HEK293 (cell line): ENCODE results near the gene MAGI1.
A peak's percentile ranks its signal among the peaks of the same experiment; 100 is the strongest.

Source experiments
- GLI2 ChIP-seq: fragments of 450-650 bp; formaldehyde crosslinking; IDR thresholded peaks from 2 replicates; pipeline ENCODE4; 2017; ENCODE audit warnings: missing biosample characterization, missing genetic modification characterization, low read depth, borderline replicate concordance
- KLF1 ChIP-seq: fragments of 450-650 bp; formaldehyde crosslinking; IDR thresholded peaks from 2 replicates; pipeline ENCODE4 v1.5.1; 2016; ENCODE audit warnings: missing biosample characterization, missing genetic modification characterization
- KLF10 ChIP-seq: fragments of 450-650 bp; IDR thresholded peaks from 2 replicates; pipeline ENCODE4 v1.5.1; 2018; ENCODE audit warnings: missing biosample characterization, mild to moderate bottlenecking, missing genetic modification characterization
- KLF16 ChIP-seq: fragments of 450-650 bp; formaldehyde crosslinking; IDR thresholded peaks from 2 replicates; pipeline ENCODE4 v1.5.1; 2017; ENCODE audit warnings: missing biosample characterization, missing genetic modification characterization
- ZBTB17 ChIP-seq: fragments of 450-650 bp; formaldehyde crosslinking; IDR thresholded peaks from 2 replicates; pipeline ENCODE4 v1.5.1; 2016; ENCODE audit warnings: missing biosample characterization, missing genetic modification characterization
- ZBTB8A ChIP-seq: fragments of 450-650 bp; formaldehyde crosslinking; IDR thresholded peaks from 2 replicates; pipeline ENCODE4 v1.5.1; 2016; ENCODE audit warnings: missing biosample characterization, missing genetic modification characterization
- ZNF112 ChIP-seq: fragments of 450-650 bp; formaldehyde crosslinking; IDR thresholded peaks from 2 replicates; pipeline ENCODE4 v1.5.0; 2017; ENCODE audit warnings: missing biosample characterization, missing genetic modification characterization
- ZNF114 ChIP-seq: fragments of 450-650 bp; formaldehyde crosslinking; IDR thresholded peaks from 2 replicates; pipeline ENCODE4 v1.5.0; 2017; ENCODE audit warnings: missing biosample characterization, missing genetic modification characterization
- ZNF132 ChIP-seq: fragments of 450-650 bp; formaldehyde crosslinking; IDR thresholded peaks from 2 replicates; pipeline ENCODE4 v1.5.1; 2017; ENCODE audit warnings: missing biosample characterization, missing genetic modification characterization, borderline replicate concordance
- ZNF140 ChIP-seq: fragments of 450-650 bp; formaldehyde crosslinking; IDR thresholded peaks from 2 replicates; pipeline ENCODE4 v1.5.1; 2016; ENCODE audit warnings: missing biosample characterization, missing genetic modification characterization
- ZNF302 ChIP-seq: fragments of 450-650 bp; formaldehyde crosslinking; IDR thresholded peaks from 2 replicates; pipeline ENCODE4 v1.5.1; 2016; ENCODE audit warnings: missing biosample characterization, missing genetic modification characterization, low read depth
- ZNF350 ChIP-seq: fragments of 450-650 bp; formaldehyde crosslinking; IDR thresholded peaks from 2 replicates; pipeline ENCODE4 v1.5.0; 2017; ENCODE audit warnings: missing biosample characterization, mild to moderate bottlenecking, missing genetic modification characterization
- ZNF366 ChIP-seq: fragments of 450-650 bp; formaldehyde crosslinking; conservative IDR thresholded peaks from 2 replicates; pipeline ENCODE4 v1.5.1; 2016; ENCODE audit warnings: missing biosample characterization, missing genetic modification characterization
- ZNF423 ChIP-seq: fragments of 450-650 bp; formaldehyde crosslinking; IDR thresholded peaks from 2 replicates; pipeline ENCODE4 v1.5.1; 2016; ENCODE audit warnings: missing biosample characterization, missing genetic modification characterization
- ZNF501 ChIP-seq: fragments of 450-650 bp; formaldehyde crosslinking; IDR thresholded peaks from 2 replicates; pipeline ENCODE4 v1.5.1; 2016; ENCODE audit warnings: missing biosample characterization, missing genetic modification characterization
- ZNF514 ChIP-seq: fragments of 450-650 bp; formaldehyde crosslinking; IDR thresholded peaks from 2 replicates; pipeline ENCODE4 v1.5.1; 2016; ENCODE audit warnings: missing biosample characterization, missing genetic modification characterization
- ZNF560 ChIP-seq: fragments of 450-650 bp; formaldehyde crosslinking; IDR thresholded peaks from 2 replicates; pipeline ENCODE4 v1.5.1; 2017; ENCODE audit warnings: missing biosample characterization, missing genetic modification characterization, borderline replicate concordance
- ZNF600 ChIP-seq: fragments of 450-650 bp; formaldehyde crosslinking; IDR thresholded peaks from 2 replicates; pipeline ENCODE4 v1.5.1; 2016; ENCODE audit warnings: missing biosample characterization, missing genetic modification characterization
- ZNF664 ChIP-seq: fragments of 450-650 bp; formaldehyde crosslinking; IDR thresholded peaks from 2 replicates; pipeline ENCODE4 v1.5.1; 2016; ENCODE audit warnings: missing biosample characterization, missing genetic modification characterization
- ZNF701 ChIP-seq: fragments of 450-650 bp; formaldehyde crosslinking; IDR thresholded peaks from 2 replicates; pipeline ENCODE4 v1.5.1; 2016; ENCODE audit warnings: missing biosample characterization, missing genetic modification characterization
- ZNF791 ChIP-seq: fragments of 450-650 bp; formaldehyde crosslinking; IDR thresholded peaks from 2 replicates; pipeline ENCODE4 v1.5.1; 2016; ENCODE audit warnings: missing biosample characterization, missing genetic modification characterization
- TF ChIP-seq, protein P1 (sequence below): fragments of 450-650 bp; formaldehyde crosslinking; IDR thresholded peaks from 2 replicates; pipeline ENCODE4 v1.5.1; 2016; ENCODE audit warnings: missing biosample characterization, missing genetic modification characterization, low read depth
- TF ChIP-seq, protein P2 (sequence below): fragments of 450-650 bp; formaldehyde crosslinking; IDR thresholded peaks from 2 replicates; pipeline ENCODE4 v1.5.1; 2017; ENCODE audit warnings: missing biosample characterization, missing genetic modification characterization
- TF ChIP-seq, protein P3 (sequence below): fragments of 450-650 bp; formaldehyde crosslinking; IDR thresholded peaks from 2 replicates; pipeline ENCODE4 v1.5.1; 2017; ENCODE audit warnings: missing biosample characterization, missing genetic modification characterization
- TF ChIP-seq, protein P4 (sequence below): fragments of 450-650 bp; formaldehyde crosslinking; IDR thresholded peaks from 2 replicates; pipeline ENCODE4 v1.5.1; 2016; ENCODE audit warnings: missing biosample characterization, missing genetic modification characterization
- TF ChIP-seq, protein P5 (sequence below): fragments of 450-650 bp; formaldehyde crosslinking; IDR thresholded peaks from 2 replicates; pipeline ENCODE4 v1.5.1; 2016; ENCODE audit warnings: missing biosample characterization, missing genetic modification characterization
- TF ChIP-seq, protein P6 (sequence below): sonication (generic); formaldehyde crosslinking; IDR thresholded peaks from 2 replicates; pipeline ENCODE4 v1.8.1; 2022; ENCODE audit warnings: mild to moderate bottlenecking, moderate library complexity, missing genetic modification reagents
- TF ChIP-seq, protein P7 (sequence below): fragments of 450-650 bp; formaldehyde crosslinking; IDR thresholded peaks from 2 replicates; pipeline ENCODE4 v1.5.1; 2016; ENCODE audit warnings: missing biosample characterization, missing genetic modification characterization

The MAGI1 gene

DNA sequence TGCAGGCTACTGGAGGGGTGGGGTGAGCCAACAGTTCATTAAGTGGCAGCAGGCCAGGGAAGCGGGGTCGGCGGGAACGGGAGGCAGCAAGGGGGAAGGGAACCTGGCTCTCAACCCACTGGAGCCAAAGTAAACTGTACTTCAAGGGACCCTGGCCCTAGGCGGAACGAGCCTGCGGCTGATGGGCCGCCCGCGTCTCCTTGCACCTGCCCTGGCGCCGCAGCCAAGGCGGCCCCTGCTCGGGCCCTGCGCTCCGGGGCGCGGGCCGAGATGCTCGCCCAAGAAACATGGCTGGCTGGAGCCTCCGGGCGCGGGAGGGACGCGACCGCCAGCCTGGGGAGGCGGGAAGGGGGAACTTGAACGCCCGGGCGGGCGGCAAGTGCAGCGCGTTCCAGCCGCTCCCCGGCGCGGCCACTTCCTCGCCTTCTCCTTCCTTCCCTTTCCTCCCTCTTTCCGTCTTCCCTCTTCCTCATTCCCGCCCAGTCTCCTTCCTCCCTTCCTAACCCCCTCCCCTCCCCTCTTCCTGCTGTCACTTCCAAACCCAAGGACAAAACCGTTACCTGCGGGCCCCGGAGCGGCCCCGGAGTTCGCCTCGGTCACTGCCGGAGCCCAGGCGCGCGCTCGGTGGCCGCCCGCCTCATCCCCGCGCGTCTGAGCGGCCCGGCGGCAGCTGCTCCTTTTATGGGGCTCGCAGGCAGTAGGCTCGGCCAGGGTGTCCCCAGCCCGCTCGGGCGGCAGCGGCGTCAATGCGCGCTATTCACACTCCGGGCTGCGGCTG lies 489.7 kb downstream of the MAGI1 start (continued):
- TF ChIP-seq ZBTB17 (tag by site-specific recombination): no peak; the same call in 1 of the 2 replicates
- TF ChIP-seq, protein P1, sequence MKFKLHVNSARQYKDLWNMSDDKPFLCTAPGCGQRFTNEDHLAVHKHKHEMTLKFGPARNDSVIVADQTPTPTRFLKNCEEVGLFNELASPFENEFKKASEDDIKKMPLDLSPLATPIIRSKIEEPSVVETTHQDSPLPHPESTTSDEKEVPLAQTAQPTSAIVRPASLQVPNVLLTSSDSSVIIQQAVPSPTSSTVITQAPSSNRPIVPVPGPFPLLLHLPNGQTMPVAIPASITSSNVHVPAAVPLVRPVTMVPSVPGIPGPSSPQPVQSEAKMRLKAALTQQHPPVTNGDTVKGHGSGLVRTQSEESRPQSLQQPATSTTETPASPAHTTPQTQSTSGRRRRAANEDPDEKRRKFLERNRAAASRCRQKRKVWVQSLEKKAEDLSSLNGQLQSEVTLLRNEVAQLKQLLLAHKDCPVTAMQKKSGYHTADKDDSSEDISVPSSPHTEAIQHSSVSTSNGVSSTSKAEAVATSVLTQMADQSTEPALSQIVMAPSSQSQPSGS (tag by site-specific recombination): no peak
- TF ChIP-seq ZNF701 (tag by site-specific recombination): no peak
- no peak for TF ChIP-seq ZNF791 (tag by site-specific recombination)
- no peak for TF ChIP-seq ZNF350 (tag by site-specific recombination)
- TF ChIP-seq, protein P2, sequence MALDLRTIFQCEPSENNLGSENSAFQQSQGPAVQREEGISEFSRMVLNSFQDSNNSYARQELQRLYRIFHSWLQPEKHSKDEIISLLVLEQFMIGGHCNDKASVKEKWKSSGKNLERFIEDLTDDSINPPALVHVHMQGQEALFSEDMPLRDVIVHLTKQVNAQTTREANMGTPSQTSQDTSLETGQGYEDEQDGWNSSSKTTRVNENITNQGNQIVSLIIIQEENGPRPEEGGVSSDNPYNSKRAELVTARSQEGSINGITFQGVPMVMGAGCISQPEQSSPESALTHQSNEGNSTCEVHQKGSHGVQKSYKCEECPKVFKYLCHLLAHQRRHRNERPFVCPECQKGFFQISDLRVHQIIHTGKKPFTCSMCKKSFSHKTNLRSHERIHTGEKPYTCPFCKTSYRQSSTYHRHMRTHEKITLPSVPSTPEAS (tag by site-specific recombination): no peak
- no peak for TF ChIP-seq KLF10 (tag by site-specific recombination)
- no peak for TF ChIP-seq ZNF514 (tag by site-specific recombination)
- TF ChIP-seq GLI2: no peak
- TF ChIP-seq, protein P3, sequence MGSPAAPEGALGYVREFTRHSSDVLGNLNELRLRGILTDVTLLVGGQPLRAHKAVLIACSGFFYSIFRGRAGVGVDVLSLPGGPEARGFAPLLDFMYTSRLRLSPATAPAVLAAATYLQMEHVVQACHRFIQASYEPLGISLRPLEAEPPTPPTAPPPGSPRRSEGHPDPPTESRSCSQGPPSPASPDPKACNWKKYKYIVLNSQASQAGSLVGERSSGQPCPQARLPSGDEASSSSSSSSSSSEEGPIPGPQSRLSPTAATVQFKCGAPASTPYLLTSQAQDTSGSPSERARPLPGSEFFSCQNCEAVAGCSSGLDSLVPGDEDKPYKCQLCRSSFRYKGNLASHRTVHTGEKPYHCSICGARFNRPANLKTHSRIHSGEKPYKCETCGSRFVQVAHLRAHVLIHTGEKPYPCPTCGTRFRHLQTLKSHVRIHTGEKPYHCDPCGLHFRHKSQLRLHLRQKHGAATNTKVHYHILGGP (tag by site-specific recombination): no peak
- no peak for TF ChIP-seq KLF1
- TF ChIP-seq ZNF366 (tag by site-specific recombination): peak; percentile 93
- no peak for TF ChIP-seq ZNF140 (tag by site-specific recombination)
- TF ChIP-seq ZNF132 (tag by site-specific recombination): no peak
- TF ChIP-seq ZNF302 (tag by site-specific recombination): no peak
- peak; percentile 55; the same call in 1 of the 2 replicates for TF ChIP-seq ZBTB8A (tag by site-specific recombination)
- TF ChIP-seq, protein P4, sequence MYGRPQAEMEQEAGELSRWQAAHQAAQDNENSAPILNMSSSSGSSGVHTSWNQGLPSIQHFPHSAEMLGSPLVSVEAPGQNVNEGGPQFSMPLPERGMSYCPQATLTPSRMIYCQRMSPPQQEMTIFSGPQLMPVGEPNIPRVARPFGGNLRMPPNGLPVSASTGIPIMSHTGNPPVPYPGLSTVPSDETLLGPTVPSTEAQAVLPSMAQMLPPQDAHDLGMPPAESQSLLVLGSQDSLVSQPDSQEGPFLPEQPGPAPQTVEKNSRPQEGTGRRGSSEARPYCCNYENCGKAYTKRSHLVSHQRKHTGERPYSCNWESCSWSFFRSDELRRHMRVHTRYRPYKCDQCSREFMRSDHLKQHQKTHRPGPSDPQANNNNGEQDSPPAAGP (tag by site-specific recombination): peak; percentile 50; the same call in 1 of the 2 replicates
- no peak for TF ChIP-seq ZNF664 (tag by site-specific recombination)
- TF ChIP-seq KLF16 (tag by site-specific recombination): no peak
- TF ChIP-seq, protein P5, sequence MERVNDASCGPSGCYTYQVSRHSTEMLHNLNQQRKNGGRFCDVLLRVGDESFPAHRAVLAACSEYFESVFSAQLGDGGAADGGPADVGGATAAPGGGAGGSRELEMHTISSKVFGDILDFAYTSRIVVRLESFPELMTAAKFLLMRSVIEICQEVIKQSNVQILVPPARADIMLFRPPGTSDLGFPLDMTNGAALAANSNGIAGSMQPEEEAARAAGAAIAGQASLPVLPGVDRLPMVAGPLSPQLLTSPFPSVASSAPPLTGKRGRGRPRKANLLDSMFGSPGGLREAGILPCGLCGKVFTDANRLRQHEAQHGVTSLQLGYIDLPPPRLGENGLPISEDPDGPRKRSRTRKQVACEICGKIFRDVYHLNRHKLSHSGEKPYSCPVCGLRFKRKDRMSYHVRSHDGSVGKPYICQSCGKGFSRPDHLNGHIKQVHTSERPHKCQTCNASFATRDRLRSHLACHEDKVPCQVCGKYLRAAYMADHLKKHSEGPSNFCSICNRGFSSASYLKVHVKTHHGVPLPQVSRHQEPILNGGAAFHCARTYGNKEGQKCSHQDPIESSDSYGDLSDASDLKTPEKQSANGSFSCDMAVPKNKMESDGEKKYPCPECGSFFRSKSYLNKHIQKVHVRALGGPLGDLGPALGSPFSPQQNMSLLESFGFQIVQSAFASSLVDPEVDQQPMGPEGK (tag by site-specific recombination): no peak
- TF ChIP-seq ZNF560 (tag by site-specific recombination): no peak
- no peak for TF ChIP-seq ZNF423 (tag by site-specific recombination)
- TF ChIP-seq ZNF112 (tag by site-specific recombination): no peak
- TF ChIP-seq ZNF501: no peak
- 0 out of 2 replicates have a peak, but pooled peaks have one; percentile 21 for TF ChIP-seq ZNF600 (tag by site-specific recombination)
- TF ChIP-seq, protein P6, sequence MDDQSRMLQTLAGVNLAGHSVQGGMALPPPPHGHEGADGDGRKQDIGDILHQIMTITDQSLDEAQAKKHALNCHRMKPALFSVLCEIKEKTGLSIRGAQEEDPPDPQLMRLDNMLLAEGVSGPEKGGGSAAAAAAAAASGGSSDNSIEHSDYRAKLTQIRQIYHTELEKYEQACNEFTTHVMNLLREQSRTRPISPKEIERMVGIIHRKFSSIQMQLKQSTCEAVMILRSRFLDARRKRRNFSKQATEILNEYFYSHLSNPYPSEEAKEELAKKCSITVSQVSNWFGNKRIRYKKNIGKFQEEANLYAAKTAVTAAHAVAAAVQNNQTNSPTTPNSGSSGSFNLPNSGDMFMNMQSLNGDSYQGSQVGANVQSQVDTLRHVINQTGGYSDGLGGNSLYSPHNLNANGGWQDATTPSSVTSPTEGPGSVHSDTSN (CRISPR knock-in tag): no peak
- no peak for TF ChIP-seq ZNF114
- TF ChIP-seq, protein P7, sequence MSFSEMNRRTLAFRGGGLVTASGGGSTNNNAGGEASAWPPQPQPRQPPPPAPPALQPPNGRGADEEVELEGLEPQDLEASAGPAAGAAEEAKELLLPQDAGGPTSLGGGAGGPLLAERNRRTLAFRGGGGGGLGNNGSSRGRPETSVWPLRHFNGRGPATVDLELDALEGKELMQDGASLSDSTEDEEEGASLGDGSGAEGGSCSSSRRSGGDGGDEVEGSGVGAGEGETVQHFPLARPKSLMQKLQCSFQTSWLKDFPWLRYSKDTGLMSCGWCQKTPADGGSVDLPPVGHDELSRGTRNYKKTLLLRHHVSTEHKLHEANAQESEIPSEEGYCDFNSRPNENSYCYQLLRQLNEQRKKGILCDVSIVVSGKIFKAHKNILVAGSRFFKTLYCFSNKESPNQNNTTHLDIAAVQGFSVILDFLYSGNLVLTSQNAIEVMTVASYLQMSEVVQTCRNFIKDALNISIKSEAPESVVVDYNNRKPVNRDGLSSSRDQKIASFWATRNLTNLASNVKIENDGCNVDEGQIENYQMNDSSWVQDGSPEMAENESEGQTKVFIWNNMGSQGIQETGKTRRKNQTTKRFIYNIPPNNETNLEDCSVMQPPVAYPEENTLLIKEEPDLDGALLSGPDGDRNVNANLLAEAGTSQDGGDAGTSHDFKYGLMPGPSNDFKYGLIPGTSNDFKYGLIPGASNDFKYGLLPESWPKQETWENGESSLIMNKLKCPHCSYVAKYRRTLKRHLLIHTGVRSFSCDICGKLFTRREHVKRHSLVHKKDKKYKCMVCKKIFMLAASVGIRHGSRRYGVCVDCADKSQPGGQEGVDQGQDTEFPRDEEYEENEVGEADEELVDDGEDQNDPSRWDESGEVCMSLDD (tag by site-specific recombination): no peak
